IMR-90 (cell line): ENCODE data around the gene KYNU. TPM values are rescaled to one million over a fixed set of nuclear protein-coding genes. Genes with fewer than 3 reads are reported as not detected.

Source experiments
- ATAC-seq: fragments of 200-7000 bp; cut with Tn5 transposase; 2 replicates; pipeline ENCODE4 v1.9.1; 2020; ENCODE audit warnings: low read depth, mild to moderate bottlenecking, moderate library complexity
- BruUV-seq: library from RNA; stranded (reverse); fragments of 400-500 nt; replicated peaks from 2 replicates; lab custom pipeline; 2021; lab: Mats Ljungman, UMichigan
- CTCF ChIA-PET: fragments of 300-600 bp; formaldehyde crosslinking; extraction: SDS; loops from one replicate; lab custom pipeline; 2021; ENCODE audit warnings: antibody characterized with exemption; lab: Yijun Ruan, JAX
- POLR2A ChIA-PET: fragments of 300-600 bp; sonication (Branson Sonifier 250); formaldehyde crosslinking; loops from one replicate; lab custom pipeline; 2022; ENCODE audit warnings: antibody characterized with exemption; ENCODE audit not compliant: unreplicated experiment; lab: Charles Lee
- DNase-seq: peaks from one replicate; pipeline ENCODE4 v3.0.0; 2013
- H2AFZ ChIP-seq: replicated peaks from 2 replicates; pipeline ENCODE3; 2013; ENCODE audit warnings: low read length, mild to moderate bottlenecking; ENCODE audit not compliant: poor library complexity
- H2AK5ac ChIP-seq: 2 replicates; pipeline ENCODE4 v1.6.1; 2013; ENCODE audit warnings: low read depth, low read length, inconsistent platforms
- H2AK9ac ChIP-seq: replicated peaks from 2 replicates; pipeline ENCODE3; 2013; ENCODE audit warnings: mild to moderate bottlenecking, low read depth, low read length, moderate library complexity; ENCODE audit not compliant: poor library complexity
- H2BK120ac ChIP-seq: 2 replicates; pipeline ENCODE4 v1.6.1; 2013; ENCODE audit warnings: low read depth, low read length, inconsistent platforms
- H2BK15ac ChIP-seq: 3 replicates; pipeline ENCODE4 v1.6.1; 2013; ENCODE audit warnings: low read depth, low read length, inconsistent platforms
- H2BK20ac ChIP-seq: 2 replicates; pipeline ENCODE4 v1.6.1; 2013; ENCODE audit warnings: low read depth, mild to moderate bottlenecking, inconsistent platforms, low read length, moderate library complexity
- H2BK5ac ChIP-seq: 2 replicates; pipeline ENCODE4 v1.6.1; 2013; ENCODE audit warnings: mild to moderate bottlenecking, low read depth, low read length, inconsistent platforms; ENCODE audit not compliant: poor library complexity, severe bottlenecking
- H3K14ac ChIP-seq: replicated peaks from 2 replicates; pipeline ENCODE4 v1.6.1; 2013; ENCODE audit warnings: low read depth, low read length, inconsistent platforms
- H3K18ac ChIP-seq: 2 replicates; pipeline ENCODE4 v1.6.1; 2013; ENCODE audit warnings: low read depth, low read length, control low read depth
- H3K23ac ChIP-seq: 2 replicates; pipeline ENCODE4 v1.6.1; 2013; ENCODE audit warnings: low read depth, low read length, inconsistent platforms
- H3K27ac ChIP-seq: 2 replicates; pipeline ENCODE4 v1.5.1; 2013; ENCODE audit warnings: mild to moderate bottlenecking, control low read depth, low read length; ENCODE audit not compliant: insufficient read depth
- H3K27me3 ChIP-seq: 2 replicates; pipeline ENCODE4 v1.6.1; 2013; ENCODE audit warnings: low read length; ENCODE audit not compliant: control insufficient read depth, insufficient read depth
- H3K36me3 ChIP-seq: 2 replicates; pipeline ENCODE4 v1.6.1; 2013; ENCODE audit warnings: low read length, mixed read lengths; ENCODE audit not compliant: control insufficient read depth, insufficient read depth
- H3K4ac ChIP-seq: 2 replicates; pipeline ENCODE4 v1.6.1; 2013; ENCODE audit warnings: low read depth, low read length, inconsistent platforms
- H3K4me1 ChIP-seq: 2 replicates; pipeline ENCODE4 v1.6.1; 2013; ENCODE audit warnings: low read length, mixed read lengths; ENCODE audit not compliant: control insufficient read depth, insufficient read depth
- H3K4me2 ChIP-seq: 2 replicates; pipeline ENCODE4 v1.6.1; 2013; ENCODE audit warnings: low read depth, mild to moderate bottlenecking, control low read depth, low read length, moderate library complexity
- H3K4me3 ChIP-seq: 2 replicates; pipeline ENCODE4 v1.5.1; 2013; ENCODE audit warnings: low read depth, mild to moderate bottlenecking, control low read depth, low read length, moderate library complexity; ENCODE audit not compliant: insufficient read depth
- H3K56ac ChIP-seq: 2 replicates; pipeline ENCODE4 v1.6.1; 2013; ENCODE audit warnings: low read length, inconsistent platforms; ENCODE audit not compliant: insufficient read depth; ENCODE audit errors: extremely low read depth
- H3K79me1 ChIP-seq, 2 experiments: 2 replicates each; pipeline ENCODE4 v1.6.1; 2013; ENCODE audit warnings: low read length in 2 of 2, inconsistent platforms in 1 of 2, low read depth in 1 of 2
- H3K9ac ChIP-seq: 2 replicates; pipeline ENCODE4 v1.6.1; 2013; ENCODE audit warnings: low read depth, low read length, control low read depth
- H3K9me1 ChIP-seq: 2 replicates; pipeline ENCODE4 v1.6.1; 2013; ENCODE audit warnings: low read length, inconsistent platforms; ENCODE audit not compliant: insufficient read depth
- H3K9me3 ChIP-seq: 2 replicates; pipeline ENCODE4 v1.6.1; 2013; ENCODE audit warnings: low read length; ENCODE audit not compliant: control insufficient read depth, insufficient read depth
- H4K20me1 ChIP-seq: 2 replicates; pipeline ENCODE4 v1.6.1; 2013; ENCODE audit warnings: low read length, inconsistent platforms; ENCODE audit not compliant: insufficient read depth
- H4K5ac ChIP-seq: 2 replicates; pipeline ENCODE4 v1.6.1; 2013; ENCODE audit warnings: mild to moderate bottlenecking, low read depth, low read length, control low read depth
- H4K8ac ChIP-seq, 2 experiments: 2 replicates each; pipeline ENCODE4 v1.6.1; 2013; ENCODE audit warnings: low read depth in 2 of 2, low read length in 2 of 2, control low read depth in 1 of 2, inconsistent platforms in 1 of 2
- H4K91ac ChIP-seq: 2 replicates; pipeline ENCODE4 v1.6.1; 2013; ENCODE audit warnings: low read depth, low read length, inconsistent platforms; ENCODE audit not compliant: insufficient read depth
- BHLHE40 ChIP-seq: fragments of 150-350 bp; IDR thresholded peaks from 2 replicates; pipeline ENCODE4 v1.6.1; 2016; ENCODE audit warnings: mild to moderate bottlenecking, low read depth, low read length
- CEBPB ChIP-seq: IDR thresholded peaks from 2 replicates; pipeline ENCODE4 v1.6.1; 2012; ENCODE audit warnings: low read depth, low read length, improper control_type of control experiment
- CTCF ChIP-seq: conservative IDR thresholded peaks from 2 replicates; pipeline ENCODE4 v1.5.1; 2012; ENCODE audit warnings: mild to moderate bottlenecking, low read depth, low read length, improper control_type of control experiment
- ELK1 ChIP-seq: fragments of 150-350 bp; IDR thresholded peaks from 2 replicates; pipeline ENCODE4 v1.6.1; 2016; ENCODE audit warnings: low read depth, mild to moderate bottlenecking, low read length, moderate library complexity, borderline replicate concordance
- MAFK ChIP-seq: IDR thresholded peaks from 2 replicates; pipeline ENCODE4 v1.6.1; 2012; ENCODE audit warnings: low read depth, low read length, improper control_type of control experiment
- MAZ ChIP-seq: IDR thresholded peaks from 2 replicates; pipeline ENCODE4 v1.6.1; 2012; ENCODE audit warnings: low read depth, mild to moderate bottlenecking, low read length, improper control_type of control experiment, moderate library complexity, borderline replicate concordance
- MXI1 ChIP-seq: IDR thresholded peaks from 2 replicates; pipeline ENCODE4 v1.6.1; 2012; ENCODE audit warnings: low read depth, mild to moderate bottlenecking, low read length, moderate library complexity, borderline replicate concordance
- NFE2L2 ChIP-seq: fragments of 150-350 bp; IDR thresholded peaks from 2 replicates; pipeline ENCODE4 v1.6.1; 2016; ENCODE audit warnings: low read depth, mild to moderate bottlenecking, low read length
- POLR2A ChIP-seq: IDR thresholded peaks from 2 replicates; pipeline ENCODE4 v1.6.1; 2012; ENCODE audit warnings: mild to moderate bottlenecking, low read depth, low read length
- RAD21 ChIP-seq: IDR thresholded peaks from 2 replicates; pipeline ENCODE4 v1.6.1; 2012; ENCODE audit warnings: low read length, improper control_type of control experiment
- RFX5 ChIP-seq: IDR thresholded peaks from 2 replicates; pipeline ENCODE4 v1.8.0; 2012; ENCODE audit warnings: low read depth, mild to moderate bottlenecking, low read length, moderate library complexity
- SMC3 ChIP-seq: fragments of 150-350 bp; IDR thresholded peaks from 2 replicates; pipeline ENCODE4 v1.6.1; 2016; ENCODE audit warnings: low read depth, mild to moderate bottlenecking, antibody characterized with exemption, low read length, moderate library complexity
- WGBS, 2 experiments: methylation state at CpG; one replicate each; pipeline versions ENCODE4 v1.1.5 to v1.1.7; 2013; ENCODE audit warnings: missing lambda C conversion rate in 2 of 2; ENCODE audit not compliant: insufficient read length in 1 of 2; ENCODE audit errors: extremely low coverage in 2 of 2; 5-methylcytosine and 5-hydroxymethylcytosine counted together
- dilution Hi-C: fragments of 300-500 bp; cut with HindIII; formaldehyde crosslinking; loops from one replicate; pipeline ENCODE4 v1.14.3; 2018; ENCODE audit warnings: low sequenced_read_pairs; ENCODE audit not compliant: unreplicated experiment
- in situ Hi-C: fragments of 300-500 bp; cut with MboI; formaldehyde crosslinking; loops from 3 replicates; pipeline ENCODE4 v1.14.3; 2019; ENCODE audit warnings: low sequenced_read_pairs, inconsistent platforms, mixed read lengths
- intact Hi-C: fragments of 100-400 bp; cut with micrococcal nuclease; formaldehyde crosslinking; loops from 2 replicates; pipeline ENCODE4 v1.10.0; 2022
- polyA plus RNA-seq, 3 experiments: library from polyadenylated mRNA; depleted of rRNA; stranded (reverse); fragments of >200 nt; gene quantifications; 2 replicates each; pipeline ENCODE4 v1.2.3, GENCODE V29; 2012; ENCODE audit warnings: low replicate concordance in 1 of 3
- total RNA-seq: library from RNA; depleted of rRNA; stranded (reverse); fragments of >200 nt; gene quantifications from 2 replicates; pipeline ENCODE4 v1.2.3, GENCODE V29; 2012
- TF ChIP-seq, protein P1 (sequence below): fragments of 150-350 bp; IDR thresholded peaks from 2 replicates; pipeline ENCODE4 v1.6.1; 2017; ENCODE audit warnings: mild to moderate bottlenecking, antibody characterized with exemption, low read length, low read depth

Gene KYNU
- total and polyA plus RNA-seq, 2 of the 4 experiments (the other 2 are of a cell fraction): 0.75 to 2.9 TPM

DNA sequence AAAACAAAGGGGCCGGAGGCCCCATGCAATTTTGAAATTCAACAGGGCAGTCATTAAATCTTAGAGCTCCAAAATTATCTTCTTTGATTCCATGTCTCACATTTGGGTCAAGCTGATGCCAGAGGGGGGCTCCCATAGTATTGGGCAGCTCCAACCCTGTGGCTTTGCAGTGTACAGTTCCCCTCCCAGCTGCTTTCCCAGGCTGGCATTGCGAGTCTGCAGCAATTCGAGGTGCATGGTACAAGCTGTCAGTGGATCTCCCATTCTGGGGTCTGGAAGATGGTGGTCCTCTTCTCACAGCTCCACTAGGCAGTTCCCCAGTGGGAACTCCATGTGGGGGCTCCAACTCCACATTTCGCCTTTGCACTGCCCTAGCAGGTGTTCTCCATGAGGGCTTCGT lies 179.1 kb downstream of the KYNU start:
- H3K4me1 ChIP-seq: no peaks in the 10 kb centered on the region
- no peak overlapping the region for H4K5ac ChIP-seq
- H3K9me3 ChIP-seq: no peaks in the 10 kb centered on the region
- no peak overlapping the region for H4K91ac ChIP-seq
- no peak overlapping the region for H3K9ac ChIP-seq
- no peak overlapping the region for H3K27ac ChIP-seq
- no peaks in the 10 kb centered on the region for H3K9me1 ChIP-seq
- ATAC-seq (no peak), DNase-seq (no peak)
- H2AFZ ChIP-seq: no peak overlapping the region
- BruUV-seq: no TSS peak
- no peaks in the 10 kb centered on the region for H4K20me1 ChIP-seq
- no peaks in the 10 kb centered on the region for H3K79me1 ChIP-seq
- no peak overlapping the region for H3K23ac ChIP-seq
- no peak overlapping the region for H2AK5ac ChIP-seq
- in situ Hi-C loops: no loop called here
- ChIA-PET POLR2A (no interaction called here), CTCF (no interaction called here)
- no peak overlapping the region for H3K56ac ChIP-seq
- H3K4me3 ChIP-seq: no peak overlapping the region
- intact Hi-C loops: no loop called here
- dilution Hi-C loops: no loop called here
- no peak overlapping the region for H2AK9ac ChIP-seq
- no peak overlapping the region for H2BK120ac ChIP-seq
- no peak overlapping the region for H3K14ac ChIP-seq
- 88% methylated on average over 2 of the region's 5 CpGs; no CpG with 5 or more reads in 1 of the 2 experiments for WGBS, 2 experiments
- H3K27me3 ChIP-seq: no peaks in the 10 kb centered on the region; the same call in 1 of the 2 replicates
- no peak overlapping the region for H3K4me2 ChIP-seq
- no peak overlapping the region for H3K18ac ChIP-seq
- H2BK20ac ChIP-seq: no peak overlapping the region
- H2BK5ac ChIP-seq: no peak overlapping the region
- no peak overlapping the region for H2BK15ac ChIP-seq
- no peak overlapping the region for H3K4ac ChIP-seq
- no peaks in the 10 kb centered on the region for H3K36me3 ChIP-seq
- no peak overlapping the region for H4K8ac ChIP-seq
- no peak for TF ChIP-seq BHLHE40
- no peak for TF ChIP-seq MAZ
- no peak for TF ChIP-seq CTCF
- TF ChIP-seq MXI1: no peak
- TF ChIP-seq SMC3: no peak
- no peak for TF ChIP-seq RAD21
- TF ChIP-seq ELK1: no peak
- no peak for TF ChIP-seq RFX5
- TF ChIP-seq MAFK: no peak
- TF ChIP-seq POLR2A: no peak
- TF ChIP-seq, protein P1, sequence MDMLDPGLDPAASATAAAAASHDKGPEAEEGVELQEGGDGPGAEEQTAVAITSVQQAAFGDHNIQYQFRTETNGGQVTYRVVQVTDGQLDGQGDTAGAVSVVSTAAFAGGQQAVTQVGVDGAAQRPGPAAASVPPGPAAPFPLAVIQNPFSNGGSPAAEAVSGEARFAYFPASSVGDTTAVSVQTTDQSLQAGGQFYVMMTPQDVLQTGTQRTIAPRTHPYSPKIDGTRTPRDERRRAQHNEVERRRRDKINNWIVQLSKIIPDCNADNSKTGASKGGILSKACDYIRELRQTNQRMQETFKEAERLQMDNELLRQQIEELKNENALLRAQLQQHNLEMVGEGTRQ: no peak
- TF ChIP-seq CEBPB: no peak
- no peak for TF ChIP-seq NFE2L2
